GM19324 (cell line): ENCODE results near the gene GAL3ST2.
"Not testable (repeated sequence)": the region's sequence is repeated elsewhere in the genome, so short reads cannot be mapped to it uniquely, and the experiment has no call there.

Source experiments
- ATAC-seq: cut with Tn5 transposase; IDR thresholded peaks from one replicate; pipeline ENCODE4 v1.9.1; 2021; ENCODE audit warnings: mild to moderate bottlenecking, moderate library complexity; ENCODE audit not compliant: unreplicated experiment, low FRiP score

The GAL3ST2 gene

DNA sequence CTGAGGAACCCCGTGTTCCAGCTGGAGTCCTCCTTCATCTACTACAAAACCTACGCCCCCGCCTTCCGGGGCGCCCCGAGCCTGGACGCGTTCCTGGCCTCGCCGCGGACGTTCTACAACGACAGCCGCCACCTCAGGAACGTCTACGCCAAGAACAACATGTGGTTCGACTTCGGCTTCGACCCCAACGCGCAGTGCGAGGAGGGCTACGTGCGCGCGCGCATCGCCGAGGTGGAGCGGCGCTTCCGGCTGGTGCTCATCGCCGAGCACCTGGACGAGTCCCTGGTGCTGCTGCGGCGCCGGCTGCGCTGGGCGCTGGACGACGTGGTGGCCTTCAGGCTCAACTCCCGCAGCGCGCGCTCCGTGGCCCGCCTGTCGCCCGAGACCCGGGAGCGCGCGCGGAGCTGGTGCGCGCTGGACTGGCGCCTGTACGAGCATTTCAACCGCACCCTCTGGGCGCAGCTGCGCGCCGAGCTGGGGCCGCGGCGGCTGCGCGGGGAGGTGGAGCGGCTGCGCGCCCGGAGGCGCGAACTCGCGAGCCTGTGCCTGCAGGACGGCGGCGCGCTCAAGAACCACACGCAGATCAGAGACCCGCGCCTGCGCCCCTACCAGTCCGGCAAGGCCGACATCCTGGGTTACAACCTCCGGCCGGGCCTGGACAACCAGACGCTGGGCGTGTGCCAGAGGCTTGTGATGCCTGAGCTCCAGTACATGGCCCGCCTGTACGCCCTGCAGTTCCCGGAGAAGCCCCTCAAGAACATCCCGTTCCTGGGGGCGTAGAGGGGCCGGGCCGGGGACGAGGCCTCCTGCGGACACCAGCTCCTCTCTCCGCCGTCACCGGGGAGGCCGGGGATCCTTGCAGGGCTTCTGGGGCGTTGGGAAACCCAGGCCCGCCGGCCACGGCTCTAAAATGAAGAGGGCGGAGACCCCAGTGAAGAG, 27.0 kb downstream of the GAL3ST2 start:
- ATAC-seq = no peak

DNA sequence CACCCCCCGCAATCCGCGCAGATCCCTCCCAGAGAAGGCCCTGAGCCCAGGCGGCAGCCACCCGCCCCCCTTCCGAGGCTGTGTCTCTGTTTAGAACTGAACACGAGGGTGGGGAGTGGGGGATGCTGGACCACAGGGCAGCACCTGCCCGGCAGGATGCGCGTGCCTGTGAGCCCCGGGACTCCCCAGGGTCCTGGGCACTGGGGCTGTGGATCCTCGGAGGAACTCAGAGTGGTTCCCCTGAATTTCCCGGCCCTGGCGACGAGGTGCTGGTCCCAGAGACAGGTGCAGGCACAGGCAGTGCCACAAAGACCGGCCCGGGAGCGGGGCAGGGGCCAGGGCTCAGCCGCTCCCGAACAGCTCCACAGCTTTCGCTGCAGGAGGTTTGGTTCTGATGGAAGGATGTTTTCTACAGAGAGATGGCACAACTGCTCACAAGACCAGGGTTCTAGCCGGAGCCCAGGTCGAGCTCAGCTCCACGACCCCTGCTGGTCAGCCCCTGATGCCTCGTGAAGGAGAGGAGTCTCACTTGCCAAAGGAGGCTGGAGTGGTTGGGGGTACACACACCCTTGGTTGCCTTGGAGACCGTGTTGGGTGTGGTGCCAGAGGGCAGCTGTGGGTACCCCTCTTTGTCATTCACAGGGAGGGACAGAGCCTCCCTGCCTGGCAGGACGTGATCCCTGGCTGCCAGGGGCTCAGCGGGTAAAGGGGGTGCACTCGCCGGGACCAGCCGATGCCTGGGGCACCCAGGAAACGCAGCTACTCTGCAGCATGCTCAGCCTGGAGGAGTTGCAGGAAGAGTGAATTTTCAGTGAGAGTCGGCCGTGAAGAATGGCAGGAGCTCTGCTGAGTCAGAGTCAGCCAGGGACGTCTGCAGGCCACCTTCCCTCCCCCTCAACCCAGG, 28.0 kb downstream of the GAL3ST2 start:
- ATAC-seq = no peak

GRCh38 chr2:241806217-241806616, 29.6 kb downstream of the GAL3ST2 start:
- not testable (repeated sequence) for ATAC-seq

- ATAC-seq = no peak
Measured at GRCh38 chr2:241808051-241808720, 31.6 kb downstream of the GAL3ST2 start.

- no peak for ATAC-seq
Measured at GRCh38 chr2:241808721-241809382, 32.2 kb downstream of the GAL3ST2 start, which contains the start of gene NEU4. Gene NEU4, plus strand, starts transcription at chr2:241809193. Its CDS starts 5,292 bp downstream, at chr2:241814485.

DNA sequence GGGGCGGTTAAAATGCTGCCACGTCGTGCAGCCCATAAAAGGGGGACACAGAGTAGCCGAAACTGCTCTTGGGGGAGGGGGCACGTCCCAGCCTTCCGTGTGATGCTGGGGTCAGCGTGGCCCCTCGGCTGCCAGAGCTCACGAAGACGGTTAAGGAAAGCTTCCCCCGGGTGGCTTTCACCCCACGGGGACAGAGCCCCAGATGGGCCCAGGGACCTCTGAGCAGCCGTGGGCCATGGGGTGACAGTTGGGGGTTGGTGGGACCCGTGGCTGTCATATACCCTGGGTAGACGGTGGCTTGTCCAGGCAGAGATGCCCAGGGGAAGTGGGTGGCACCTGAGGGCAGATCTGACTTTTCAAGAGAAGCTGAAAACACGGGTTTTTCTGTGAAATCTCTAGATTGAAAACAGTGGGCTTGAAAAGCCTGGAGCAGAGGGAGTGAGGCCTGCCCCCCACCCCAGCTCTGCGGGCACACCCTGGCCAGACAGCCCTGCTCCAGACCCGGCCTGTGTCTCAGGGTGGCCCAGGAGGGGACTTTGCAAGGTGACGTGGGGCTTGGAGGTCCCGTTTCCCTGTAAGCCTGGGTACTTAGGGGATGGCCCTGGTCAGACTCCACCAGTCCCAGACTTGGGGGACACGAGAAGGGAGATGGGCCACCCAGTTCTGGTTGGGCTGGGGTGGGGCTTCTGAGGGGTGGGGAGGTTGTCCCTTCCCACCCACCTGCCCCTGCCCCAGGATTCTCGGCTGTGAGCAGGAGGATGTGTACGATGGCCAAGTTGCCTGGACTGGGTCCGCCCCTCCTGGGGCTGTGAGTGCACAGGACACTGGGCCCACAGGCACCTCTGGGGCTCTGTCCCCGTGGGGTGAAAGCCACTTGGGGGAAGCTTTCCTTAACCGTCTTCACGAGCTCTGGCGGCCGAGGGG, 33.0 kb downstream of the GAL3ST2 start:
- ATAC-seq = no peak

DNA sequence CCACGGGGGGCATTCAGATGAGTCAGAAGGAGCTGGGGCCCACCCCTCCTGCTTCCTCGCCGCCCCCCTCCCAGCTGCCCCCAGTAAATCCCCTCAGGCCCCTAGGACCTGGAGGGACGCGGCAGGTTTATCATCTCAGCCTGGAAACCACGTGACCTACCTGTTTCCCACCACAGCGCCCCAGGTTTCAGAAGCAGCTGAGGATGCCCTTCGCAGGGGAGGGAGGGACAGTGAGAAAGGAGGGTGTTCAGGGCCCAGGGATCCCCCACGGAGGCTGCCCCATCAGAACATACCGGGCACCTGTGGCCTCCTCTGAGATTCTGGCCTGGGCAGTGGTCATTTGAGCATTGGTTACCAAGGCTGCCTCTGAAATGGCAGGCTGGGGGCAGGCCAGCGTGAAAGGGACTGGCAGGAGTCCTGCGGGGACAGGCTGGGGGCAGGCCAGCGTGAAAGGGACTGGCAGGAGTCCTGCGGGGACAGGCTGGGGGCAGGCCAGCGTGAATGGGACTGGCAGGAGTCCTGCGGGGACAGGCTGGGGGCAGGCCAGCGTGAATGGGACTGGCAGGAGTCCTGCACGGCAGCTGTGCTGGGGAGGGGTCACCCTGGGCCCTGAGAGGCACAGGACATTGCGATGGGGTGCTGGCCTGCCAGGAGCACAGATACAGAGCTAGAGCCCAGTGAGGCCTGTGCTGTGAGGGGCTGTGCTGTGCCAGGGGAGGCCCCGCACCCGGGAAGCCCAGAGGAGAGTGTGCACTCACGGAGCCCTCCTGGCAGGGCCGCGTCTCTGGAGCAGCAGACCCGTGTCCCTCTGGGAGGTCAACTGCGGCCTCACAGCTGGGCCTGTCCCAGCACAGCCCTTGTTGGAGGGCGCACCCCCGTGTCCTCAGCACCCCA, 33.9 kb downstream of the GAL3ST2 start:
- no peak for ATAC-seq

- ATAC-seq = no peak
Measured at GRCh38 chr2:241811201-241811951, 34.8 kb downstream of the GAL3ST2 start.

DNA sequence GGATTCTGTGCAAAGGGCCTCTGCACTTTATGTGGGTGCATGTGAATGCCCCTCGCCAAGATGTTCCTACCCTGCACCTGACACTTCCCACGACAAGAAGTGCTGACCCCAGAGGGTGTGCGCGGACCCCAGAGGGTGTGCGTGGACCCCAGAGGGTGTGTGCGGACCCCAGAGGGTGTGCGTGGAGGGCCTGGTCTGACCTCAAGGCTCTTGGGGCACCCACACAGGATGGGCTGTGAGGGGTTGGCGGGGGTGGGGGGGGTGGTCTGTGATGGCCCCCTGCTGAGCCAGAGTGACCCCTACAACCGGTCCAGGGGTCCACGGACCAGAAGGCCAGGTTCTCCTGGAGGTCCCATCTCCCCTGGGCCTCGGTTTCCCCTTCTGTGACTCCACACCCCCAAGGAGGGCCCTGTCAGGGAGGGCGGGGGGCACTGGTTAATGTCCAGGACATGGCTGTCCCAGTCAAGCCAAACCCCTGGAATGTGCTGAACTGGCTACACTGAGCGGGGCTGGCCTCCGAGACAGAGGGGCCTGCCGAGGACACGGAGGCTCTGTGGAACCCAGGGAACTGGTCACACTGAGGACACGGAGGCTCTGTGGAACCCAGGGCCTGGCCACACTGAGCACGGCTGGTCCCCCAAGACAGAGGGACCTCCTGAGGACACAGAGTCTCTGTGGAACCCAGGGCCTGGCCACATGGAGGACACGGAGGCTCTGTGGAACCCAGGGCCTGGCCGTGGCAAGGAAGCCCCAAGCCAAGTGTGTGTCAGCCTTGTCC, 35.5 kb downstream of the GAL3ST2 start:
- ATAC-seq = no peak

DNA sequence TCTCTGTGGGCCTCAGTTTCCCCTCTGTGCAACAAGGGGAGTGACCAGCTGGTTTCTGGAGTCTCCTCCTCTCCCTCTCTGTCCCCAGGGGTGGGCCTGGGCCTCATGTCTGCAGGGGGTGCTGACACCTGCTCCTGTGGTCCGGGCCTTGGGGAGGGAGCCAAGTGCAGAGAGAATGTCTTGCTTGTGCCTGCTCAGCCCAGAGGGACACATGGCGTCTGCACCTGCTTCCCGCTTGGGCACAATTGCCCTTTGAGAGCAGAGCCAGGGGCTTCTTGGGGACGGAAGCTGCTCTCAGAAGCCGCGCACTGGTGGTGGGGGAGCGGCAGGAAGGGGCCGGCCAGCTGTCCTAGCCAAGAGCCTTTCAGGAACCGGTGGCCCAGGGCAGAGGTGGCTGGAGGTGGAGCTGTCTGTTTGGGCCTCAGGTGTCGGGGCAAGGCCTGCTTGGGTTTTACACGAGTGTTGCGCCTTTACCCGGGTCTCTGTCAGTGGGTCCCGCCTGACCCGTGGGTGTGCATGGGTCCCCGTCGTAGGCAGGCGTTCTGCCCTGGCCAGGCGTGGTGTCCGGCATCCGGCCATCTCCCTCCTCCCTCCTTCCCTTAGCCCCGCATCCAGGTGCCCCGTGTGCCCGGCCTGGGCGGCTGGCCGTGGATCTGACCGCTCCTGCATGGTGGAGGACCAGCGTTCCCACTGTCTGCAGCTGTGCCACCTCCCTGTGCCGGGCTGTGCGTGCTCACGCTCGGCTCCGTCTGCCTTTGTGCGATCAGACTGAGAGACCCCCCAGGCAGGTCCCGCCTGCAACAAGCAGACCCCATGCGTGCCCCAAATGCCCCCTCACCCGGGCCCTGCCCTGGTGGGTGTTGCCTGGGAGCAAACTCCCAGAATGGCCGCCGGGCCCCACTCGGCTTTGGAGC, 36.4 kb downstream of the GAL3ST2 start:
- no peak for ATAC-seq

GRCh38 chr2:241813644-241814392, 37.2 kb downstream of the GAL3ST2 start:
- ATAC-seq = no peak

- ATAC-seq = no peak
Measured at GRCh38 chr2:241814393-241814642, 37.7 kb downstream of the GAL3ST2 start.

DNA sequence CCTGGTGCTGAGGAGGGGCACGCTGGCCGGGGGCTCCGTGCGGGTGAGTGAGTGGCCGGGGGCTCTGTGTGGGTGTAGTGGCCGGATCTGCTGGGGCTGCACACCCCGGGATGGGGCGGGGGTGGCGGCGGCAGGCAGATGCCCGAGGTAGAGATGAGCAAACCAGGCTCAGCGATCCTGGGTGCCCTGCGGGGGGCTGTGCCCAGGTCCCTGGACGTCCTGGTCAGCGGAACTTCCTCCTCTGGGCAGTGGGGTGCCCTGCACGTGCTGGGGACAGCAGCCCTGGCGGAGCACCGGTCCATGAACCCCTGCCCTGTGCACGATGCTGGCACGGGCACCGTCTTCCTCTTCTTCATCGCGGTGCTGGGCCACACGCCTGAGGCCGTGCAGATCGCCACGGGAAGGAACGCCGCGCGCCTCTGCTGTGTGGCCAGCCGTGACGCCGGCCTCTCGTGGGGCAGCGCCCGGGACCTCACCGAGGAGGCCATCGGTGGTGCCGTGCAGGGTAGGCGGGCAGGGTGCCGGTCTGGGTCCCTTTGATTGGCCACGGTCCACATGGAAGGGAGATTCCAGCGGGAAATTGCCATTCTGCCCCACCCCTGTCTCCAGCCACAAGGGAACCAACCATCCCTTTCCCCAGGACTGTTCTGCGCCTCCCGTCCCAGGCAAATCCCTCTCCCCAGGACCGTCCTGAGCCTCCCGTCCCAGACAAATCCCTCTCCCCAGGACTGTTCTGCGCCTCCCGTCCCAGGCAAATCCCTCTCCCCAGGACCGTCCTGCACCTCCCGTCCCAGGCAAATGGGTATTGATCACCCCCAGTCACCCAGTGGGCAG, 38.2 kb downstream of the GAL3ST2 start:
- no peak for ATAC-seq
